Measurements from ENCODE around the gene FAM3D. TPM values are rescaled to one million over a fixed set of nuclear protein-coding genes. Genes with fewer than 3 reads are reported as not detected.
A peak's percentile ranks its signal among the peaks of the same experiment; 100 is the strongest.
"Not testable (repeated sequence)": the region's sequence is repeated elsewhere in the genome, so short reads cannot be mapped to it uniquely, and the experiment has no call there.

Gene FAM3D
- total RNA-seq, 4 donors from 2014 or later, result 47.0 to 200 (median 135) TPM

- TF ChIP-seq POLR2A (IDR thresholded peaks at IDR 0.05), result no peak
- TF ChIP-seq CTCF (IDR thresholded peaks at IDR 0.05), result no peak
- peaks cover 0 to 33% (median 0%) of the 10 kb centered on the region in 4 donors for H3K4me1 ChIP-seq
- H3K36me3 ChIP-seq, result no peaks in the 10 kb centered on the region
- H3K27me3 ChIP-seq, result no peaks in the 10 kb centered on the region
- H3K4me3 ChIP-seq, result no peak overlapping the region
- H3K27ac ChIP-seq, result peak overlapping the region in 3 of 4 donors; percentile 40 to 77 (median 73)
- no peak for DNase-seq
- peaks cover 0 to 5% (median under 1%) of the 10 kb centered on the region in 4 donors for H3K9me3 ChIP-seq
Measured at GRCh38 chr3:58696093-58696492, 29.5 kb upstream of the FAM3D start.

- H3K27me3 ChIP-seq, H3K36me3 ChIP-seq, DNase-seq, H3K4me3 ChIP-seq, H3K9me3 ChIP-seq: not testable (repeated sequence)
- H3K4me1 ChIP-seq, result peaks cover 0 to 33% (median 0%) of the 10 kb centered on the region in 4 donors
- peak overlapping the region in 3 of 4 donors; percentile 40 to 77 (median 73) for H3K27ac ChIP-seq
Measured at GRCh38 chr3:58695284-58695683, 28.7 kb upstream of the FAM3D start.

- TF ChIP-seq CTCF (IDR thresholded peaks at IDR 0.05) (no peak), POLR2A (IDR thresholded peaks at IDR 0.05) (no peak)
- Histone ChIP-seq H3K36me3 (no peaks in the 10 kb centered on the region), H3K9me3 (peaks cover 0 to 5% (median 2%) of the 10 kb centered on the region in 4 donors), H3K4me3 (no peak overlapping the region), H3K4me1 (peaks cover 0 to 33% (median 0%) of the 10 kb centered on the region in 4 donors), H3K27ac (peak overlapping the region in 1 of 4 donors; percentile 77), H3K27me3 (no peaks in the 10 kb centered on the region)
- no peak for DNase-seq
Measured at GRCh38 chr3:58693940-58694850, 27.6 kb upstream of the FAM3D start.

- Histone ChIP-seq H3K4me3 (no peak overlapping the region), H3K27me3 (no peaks in the 10 kb centered on the region), H3K36me3 (no peaks in the 10 kb centered on the region), H3K9me3 (peaks cover 0 to 5% (median 2%) of the 10 kb centered on the region in 4 donors), H3K27ac (no peak overlapping the region), H3K4me1 (peaks cover 0 to 47% (median 0%) of the 10 kb centered on the region in 4 donors)
- no peak for DNase-seq
- TF ChIP-seq CTCF (IDR thresholded peaks at IDR 0.05), result no peak
- no peak for TF ChIP-seq POLR2A (IDR thresholded peaks at IDR 0.05)
Measured at GRCh38 chr3:58692484-58692883, 25.9 kb upstream of the FAM3D start.

- Histone ChIP-seq H3K36me3 (no peaks in the 10 kb centered on the region), H3K4me1 (peaks cover 0 to 46% (median 0%) of the 10 kb centered on the region in 4 donors), H3K27me3 (no peaks in the 10 kb centered on the region), H3K27ac (no peak overlapping the region), H3K9me3 (peaks cover 0 to 5% (median 2%) of the 10 kb centered on the region in 4 donors), H3K4me3 (no peak overlapping the region)
- TF ChIP-seq CTCF (IDR thresholded peaks at IDR 0.05) (no peak), POLR2A (IDR thresholded peaks at IDR 0.05) (no peak)
- DNase-seq, result no peak
Measured at GRCh38 chr3:58691997-58692396, 25.4 kb upstream of the FAM3D start.

- peaks cover 0 to 31% (median 0%) of the 10 kb centered on the region in 4 donors for H3K4me1 ChIP-seq
Measured at GRCh38 chr3:58690490-58690889, 23.9 kb upstream of the FAM3D start.

More at GRCh38 chr3:58690490-58690889, 23.9 kb upstream of the FAM3D start:
- Histone ChIP-seq H3K36me3 (no peaks in the 10 kb centered on the region), H3K4me3 (no peak overlapping the region), H3K9me3 (peaks cover 0 to 5% (median 2%) of the 10 kb centered on the region in 4 donors), H3K27me3 (no peaks in the 10 kb centered on the region), H3K27ac (peak overlapping the region in 2 of 4 donors; percentile 63 to 64)
- TF ChIP-seq CTCF (IDR thresholded peaks at IDR 0.05) (no peak), POLR2A (IDR thresholded peaks at IDR 0.05) (peak in 1 of 2 donors; percentile 28)
- DNase-seq, result peak in 1 of 3 donors; percentile 77
